PC-3 (cell line): Measurements from ENCODE around the gene IL1RAPL1. TPM values are rescaled to one million over a fixed set of nuclear protein-coding genes. Genes with fewer than 3 reads are reported as not detected.

ENCODE experiments used
- ATAC-seq: fragments of 200-7000 bp; cut with Tn5 transposase; 2 replicates; pipeline ENCODE4 v1.9.1; 2020; ENCODE audit warnings: mild to moderate bottlenecking, moderate library complexity
- BruUV-seq: library from RNA; stranded (reverse); fragments of 400-500 nt; replicated peaks from 2 replicates; lab custom pipeline; 2021; lab: Mats Ljungman, UMichigan
- CTCF ChIA-PET: fragments of 300-600 bp; sonication (Branson Sonifier 250); formaldehyde crosslinking; loops from one replicate; lab custom pipeline; 2022; ENCODE audit warnings: antibody characterized with exemption; lab: Charles Lee
- POLR2A ChIA-PET: fragments of 300-600 bp; sonication (Branson Sonifier 250); formaldehyde crosslinking; loops from one replicate; lab custom pipeline; 2022; ENCODE audit warnings: antibody characterized with exemption; ENCODE audit not compliant: unreplicated experiment; lab: Charles Lee
- DNase-seq: peaks from one replicate; pipeline ENCODE4 v3.0.0-alpha.2; 2015
- H2AFZ ChIP-seq: fragments of 300-600 bp; sonication (generic); 2 replicates; pipeline ENCODE4 v1.6.0; 2016; ENCODE audit warnings: antibody characterized with exemption, low read length
- H3F3A ChIP-seq: fragments of 300-600 bp; sonication (generic); one replicate; pipeline ENCODE4 v1.6.0; 2017; ENCODE audit warnings: antibody characterized with exemption, low read length, control low read depth, mild to moderate bottlenecking; ENCODE audit not compliant: unreplicated experiment
- H3K27ac ChIP-seq: fragments of 300-600 bp; sonication (generic); 2 replicates; pipeline ENCODE4 v1.5.1; 2016; ENCODE audit warnings: mild to moderate bottlenecking, low read length
- H3K27me3 ChIP-seq: fragments of 300-600 bp; sonication (generic); 2 replicates; pipeline ENCODE4 v1.6.1; 2016; ENCODE audit warnings: low read length, mixed read lengths
- H3K36me3 ChIP-seq: fragments of 300-600 bp; sonication (generic); 2 replicates; pipeline ENCODE4 v1.6.1; 2016; ENCODE audit warnings: low read depth, mixed run types, low read length, mixed read lengths
- H3K4me1 ChIP-seq: fragments of 300-600 bp; sonication (generic); 2 replicates; pipeline ENCODE4 v1.5.1; 2016; ENCODE audit warnings: low read length; ENCODE audit not compliant: insufficient read depth
- H3K4me2 ChIP-seq: fragments of 300-600 bp; sonication (generic); 2 replicates; pipeline ENCODE4 v1.6.0; 2016; ENCODE audit warnings: low read length
- H3K4me3 ChIP-seq: fragments of 300-600 bp; sonication (generic); 2 replicates; pipeline ENCODE4 v1.5.1; 2016; ENCODE audit warnings: mild to moderate bottlenecking, low read length, mixed read lengths
- H3K79me2 ChIP-seq: fragments of 300-600 bp; sonication (generic); 2 replicates; pipeline ENCODE4 v1.6.1; 2017; ENCODE audit warnings: low read length, mixed read lengths
- H3K9ac ChIP-seq: fragments of 300-600 bp; sonication (generic); 2 replicates; pipeline ENCODE4 v1.6.0; 2016; ENCODE audit warnings: mild to moderate bottlenecking, low read length
- H3K9me2 ChIP-seq: fragments of 300-600 bp; sonication (generic); replicated peaks from 2 replicates; pipeline ENCODE4 v1.6.1; 2016; ENCODE audit warnings: mixed run types, low read length, mixed read lengths
- H3K9me3 ChIP-seq: fragments of 300-600 bp; sonication (generic); 2 replicates; pipeline ENCODE4 v1.6.1; 2016; ENCODE audit warnings: low read length, mixed read lengths
- H4K20me1 ChIP-seq: fragments of 300-600 bp; sonication (generic); 2 replicates; pipeline ENCODE4 v1.6.1; 2016; ENCODE audit warnings: low read length, mixed read lengths
- CTCF ChIP-seq: fragments of 300-600 bp; sonication (generic); conservative IDR thresholded peaks from 2 replicates; pipeline ENCODE4 v1.5.1; 2017; ENCODE audit warnings: antibody characterized with exemption, low read depth, mild to moderate bottlenecking, low read length
- EZH2 ChIP-seq: fragments of 300-600 bp; sonication (generic); IDR thresholded peaks from one replicate; pipeline ENCODE4 v1.6.1; 2017; ENCODE audit warnings: antibody characterized with exemption, mild to moderate bottlenecking, low read length; ENCODE audit not compliant: unreplicated experiment
- EZH2phosphoT487 ChIP-seq: fragments of 300-600 bp; sonication (generic); IDR thresholded peaks from 2 replicates; pipeline ENCODE4 v1.6.1; 2018; ENCODE audit warnings: mild to moderate bottlenecking, antibody characterized with exemption, low read length, borderline replicate concordance
- intact Hi-C: fragments of 100-400 bp; cut with micrococcal nuclease; formaldehyde crosslinking; loops from 2 replicates; pipeline ENCODE4 v1.9.0; 2023
- total RNA-seq: library from RNA; depleted of rRNA; stranded (reverse); fragments of >200 nt; gene quantifications from 2 replicates; pipeline ENCODE4 v1.2.3, GENCODE V29; 2014

The IL1RAPL1 gene
- total RNA-seq, 1 experiment from 2014 or later = 0.44 TPM

DNA sequence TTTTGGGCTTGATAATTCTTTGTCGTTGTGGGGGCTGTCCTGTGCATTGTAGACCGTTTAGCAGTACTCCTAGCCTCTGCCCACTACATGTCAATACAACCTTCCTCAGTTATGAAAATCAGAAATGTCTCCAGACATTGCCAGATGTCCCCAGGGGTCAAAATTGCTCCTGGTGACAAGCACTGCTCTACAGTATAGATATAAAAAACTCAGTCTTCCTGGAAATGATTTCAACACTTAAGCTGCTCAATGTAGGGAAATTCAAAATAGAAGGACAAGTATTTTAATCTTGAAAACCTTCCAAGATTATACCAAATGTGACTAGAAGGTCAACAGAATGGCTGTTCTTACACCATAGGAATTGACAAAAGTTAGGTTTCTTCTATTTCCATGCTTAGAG is 1339.4 kb downstream of the IL1RAPL1 start:
- no peak overlapping the region for H3K4me3 ChIP-seq
- H3K4me1 ChIP-seq = no peaks in the 10 kb centered on the region
- H3K4me2 ChIP-seq = no peak overlapping the region
- no peaks in the 10 kb centered on the region for H3K9me2 ChIP-seq
- no peaks in the 10 kb centered on the region for H3K36me3 ChIP-seq
- BruUV-seq = no TSS peak
- TF ChIP-seq EZH2phosphoT487 = no peak
- no peak for TF ChIP-seq EZH2
- no peak for TF ChIP-seq CTCF
- DNase-seq (no peak), ATAC-seq (no peak)
- intact Hi-C loops = no loop called here
- H3K27me3 ChIP-seq = no peaks in the 10 kb centered on the region
- H3K9me3 ChIP-seq = no peaks in the 10 kb centered on the region
- CTCF ChIA-PET = no interaction called here
- H3F3A ChIP-seq = no peaks in the 10 kb centered on the region
- no peak overlapping the region for H3K9ac ChIP-seq
- no peak overlapping the region for H2AFZ ChIP-seq
- no peaks in the 10 kb centered on the region for H3K79me2 ChIP-seq
- H3K27ac ChIP-seq = no peak overlapping the region
- no peaks in the 10 kb centered on the region for H4K20me1 ChIP-seq
- POLR2A ChIA-PET = no interaction called here

DNA sequence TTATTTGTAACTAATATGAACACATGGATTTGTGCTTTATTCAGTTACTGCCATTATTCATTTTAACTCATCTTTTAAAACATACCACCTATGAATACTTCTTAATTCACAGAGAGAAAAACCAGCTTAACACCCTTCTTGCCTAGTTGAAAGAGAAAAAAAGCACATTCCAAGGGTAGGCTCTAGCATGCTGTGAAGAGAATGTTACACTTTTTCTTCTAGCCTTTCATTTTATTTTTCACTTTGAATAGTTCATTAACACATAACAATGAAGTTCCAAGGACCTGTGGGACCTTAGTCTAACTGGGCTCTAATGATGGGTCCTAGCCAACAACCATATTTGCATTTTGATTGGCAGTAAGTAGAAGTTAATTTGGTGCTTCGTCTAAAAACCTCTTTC is 1348.2 kb downstream of the IL1RAPL1 start:
- Histone ChIP-seq H3K4me1 (no peaks in the 10 kb centered on the region), H4K20me1 (no peaks in the 10 kb centered on the region), H3K79me2 (no peaks in the 10 kb centered on the region), H2AFZ (no peak overlapping the region), H3K9ac (no peak overlapping the region), H3K36me3 (no peaks in the 10 kb centered on the region), H3K9me3 (no peaks in the 10 kb centered on the region), H3F3A (no peaks in the 10 kb centered on the region), H3K27me3 (no peaks in the 10 kb centered on the region), H3K4me3 (no peak overlapping the region), H3K9me2 (no peaks in the 10 kb centered on the region), H3K27ac (no peak overlapping the region), H3K4me2 (no peak overlapping the region)
- CTCF ChIA-PET = no interaction called here
- ATAC-seq = no peak
- intact Hi-C loops = no loop called here
- TF ChIP-seq EZH2 = no peak
- POLR2A ChIA-PET = no interaction called here
- DNase-seq = no peak
- BruUV-seq = no TSS peak

DNA sequence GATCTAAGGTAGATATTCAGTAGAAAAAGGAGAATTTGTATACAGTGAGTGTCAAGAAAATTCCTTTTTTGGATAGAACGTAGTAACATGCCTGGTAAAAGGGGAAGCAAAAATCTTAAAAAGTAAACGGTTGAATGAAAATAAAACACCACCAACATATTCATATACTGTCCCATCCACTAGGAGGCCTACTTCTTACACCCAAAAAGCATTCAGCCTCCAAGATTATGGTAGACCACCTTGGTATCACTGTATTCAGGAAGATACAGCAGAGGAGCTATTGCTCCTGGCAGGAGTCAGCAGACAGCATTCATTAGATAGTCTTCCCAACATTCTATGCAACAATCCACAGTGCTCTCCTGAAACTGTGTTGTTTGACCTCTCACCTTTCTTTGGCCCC is 1353.5 kb downstream of the IL1RAPL1 start:
- Histone ChIP-seq H3F3A (no peaks in the 10 kb centered on the region), H3K9me2 (no peaks in the 10 kb centered on the region), H3K9ac (no peak overlapping the region), H3K27me3 (no peaks in the 10 kb centered on the region), H3K36me3 (no peaks in the 10 kb centered on the region), H3K27ac (no peak overlapping the region), H3K4me3 (no peak overlapping the region), H3K4me2 (no peak overlapping the region), H3K4me1 (no peaks in the 10 kb centered on the region), H4K20me1 (no peaks in the 10 kb centered on the region), H3K79me2 (no peaks in the 10 kb centered on the region), H3K9me3 (no peaks in the 10 kb centered on the region), H2AFZ (no peak overlapping the region)
- no TSS peak for BruUV-seq
- ChIA-PET POLR2A (no interaction called here), CTCF (no interaction called here)
- TF ChIP-seq EZH2 (no peak), CTCF (0 out of 2 replicates have a peak, but pooled peaks have one; percentile 22)
- no peak for DNase-seq
- ATAC-seq = no peak
- intact Hi-C loops = no loop called here
